Kidney epithelial cell (primary cell): Measurements from ENCODE around the gene SEPTIN5. TPM values are rescaled to one million over a fixed set of nuclear protein-coding genes. Genes with fewer than 3 reads are reported as not detected.

Experiments used
- DNase-seq: peaks from one replicate; pipeline ENCODE4 v3.0.0-alpha.2; 2010; ENCODE audit warnings: low read depth
- H3K27me3 ChIP-seq: 2 replicates; pipeline ENCODE4 v1.6.0; 2011; ENCODE audit warnings: low read length; ENCODE audit not compliant: control insufficient read depth, insufficient read depth
- H3K36me3 ChIP-seq: 2 replicates; pipeline ENCODE4 v1.5.1; 2011; ENCODE audit warnings: low read length; ENCODE audit not compliant: control insufficient read depth, insufficient read depth
- H3K4me3 ChIP-seq: 2 replicates; pipeline ENCODE4 v1.5.1; 2011; ENCODE audit warnings: low read depth, mild to moderate bottlenecking, control low read depth, low read length
- total RNA-seq: library from RNA; depleted of rRNA; stranded (reverse); fragments of >200 nt; gene quantifications from 2 replicates; pipeline ENCODE4 v1.2.3, GENCODE V29; 2015
- TF ChIP-seq, protein P1 (sequence below): IDR thresholded peaks from 2 replicates; pipeline ENCODE4 v1.5.1; 2011; ENCODE audit warnings: mild to moderate bottlenecking, moderate library complexity, low read length, control low read depth, inconsistent platforms; ENCODE audit not compliant: insufficient read depth, poor library complexity, severe bottlenecking

SEPTIN5 gene
- total RNA-seq, 1 donor from 2014 or later: 10.1 TPM

DNA sequence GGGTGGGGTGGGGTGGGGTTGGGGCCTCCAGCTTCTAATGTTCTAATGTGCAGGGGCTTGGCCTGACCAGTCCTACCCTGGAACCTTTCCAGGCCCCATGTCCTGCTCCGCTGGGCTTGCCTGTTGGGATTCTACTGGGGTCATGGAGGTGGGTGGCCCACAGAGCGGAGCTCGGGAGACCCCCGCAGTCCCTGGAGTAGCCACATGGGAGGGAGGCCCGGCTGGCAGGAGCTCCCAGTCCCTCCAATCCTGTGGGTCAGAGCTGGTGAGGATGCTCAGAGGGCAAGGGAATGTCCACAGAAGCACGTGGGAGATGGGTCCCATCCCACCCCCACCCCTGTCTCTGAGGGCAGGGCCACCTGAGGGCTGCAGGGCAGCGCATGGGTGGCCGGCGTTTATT is 2.9 kb downstream of the SEPTIN5 start:
- DNase-seq: no peak
- peaks cover 66% of the 10 kb centered on the region for H3K27me3 ChIP-seq
- TF ChIP-seq, protein P1, sequence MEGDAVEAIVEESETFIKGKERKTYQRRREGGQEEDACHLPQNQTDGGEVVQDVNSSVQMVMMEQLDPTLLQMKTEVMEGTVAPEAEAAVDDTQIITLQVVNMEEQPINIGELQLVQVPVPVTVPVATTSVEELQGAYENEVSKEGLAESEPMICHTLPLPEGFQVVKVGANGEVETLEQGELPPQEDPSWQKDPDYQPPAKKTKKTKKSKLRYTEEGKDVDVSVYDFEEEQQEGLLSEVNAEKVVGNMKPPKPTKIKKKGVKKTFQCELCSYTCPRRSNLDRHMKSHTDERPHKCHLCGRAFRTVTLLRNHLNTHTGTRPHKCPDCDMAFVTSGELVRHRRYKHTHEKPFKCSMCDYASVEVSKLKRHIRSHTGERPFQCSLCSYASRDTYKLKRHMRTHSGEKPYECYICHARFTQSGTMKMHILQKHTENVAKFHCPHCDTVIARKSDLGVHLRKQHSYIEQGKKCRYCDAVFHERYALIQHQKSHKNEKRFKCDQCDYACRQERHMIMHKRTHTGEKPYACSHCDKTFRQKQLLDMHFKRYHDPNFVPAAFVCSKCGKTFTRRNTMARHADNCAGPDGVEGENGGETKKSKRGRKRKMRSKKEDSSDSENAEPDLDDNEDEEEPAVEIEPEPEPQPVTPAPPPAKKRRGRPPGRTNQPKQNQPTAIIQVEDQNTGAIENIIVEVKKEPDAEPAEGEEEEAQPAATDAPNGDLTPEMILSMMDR: no peak

DNA sequence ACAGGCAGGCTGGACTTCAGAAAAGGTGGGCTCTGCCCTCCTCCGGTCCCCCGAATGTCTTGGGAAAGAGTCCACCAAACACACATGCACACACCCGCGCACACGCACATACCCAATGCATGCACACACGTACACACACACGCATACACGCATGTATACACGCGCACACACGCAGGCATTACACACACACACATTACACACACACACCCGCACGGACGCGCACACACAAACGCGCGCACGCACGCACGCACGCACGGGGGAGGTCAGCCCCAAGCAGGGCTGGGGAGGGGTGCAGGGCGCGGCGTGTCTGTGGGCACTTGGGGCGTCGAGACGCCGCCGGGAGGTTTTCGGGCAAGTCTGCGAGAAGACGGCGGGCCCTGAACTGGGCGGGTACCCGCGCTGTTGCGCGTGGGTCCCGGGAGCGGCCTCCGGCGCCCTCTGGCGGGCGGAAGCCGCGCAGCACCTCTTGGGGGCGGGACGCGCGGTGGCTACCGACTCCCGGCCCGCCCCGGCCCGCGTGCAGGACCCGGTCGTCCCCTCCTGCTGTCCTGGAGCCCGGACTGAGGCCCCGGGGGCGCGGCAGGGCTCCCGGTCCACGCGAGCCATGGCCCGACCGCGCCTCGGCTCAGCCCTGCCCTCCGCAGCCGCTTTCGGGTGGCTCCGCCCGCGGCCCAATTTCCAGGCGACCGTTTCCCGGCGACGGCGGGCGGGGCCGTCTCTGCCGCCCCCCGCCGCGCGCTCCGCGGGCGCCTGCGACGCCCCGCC is 3.6 kb downstream of the SEPTIN5 start:
- H3K27me3 ChIP-seq: peaks cover 71% of the 10 kb centered on the region
- no peak for DNase-seq
- TF ChIP-seq, protein P1: peak; percentile 45
- H3K36me3 ChIP-seq: no peaks in the 10 kb centered on the region
- peak overlapping the region; percentile 41 for H3K4me3 ChIP-seq

More for the DNA sequence above, 2.9 kb downstream of the SEPTIN5 start:
- Histone ChIP-seq H3K36me3 (no peaks in the 10 kb centered on the region), H3K4me3 (no peak overlapping the region)

DNA sequence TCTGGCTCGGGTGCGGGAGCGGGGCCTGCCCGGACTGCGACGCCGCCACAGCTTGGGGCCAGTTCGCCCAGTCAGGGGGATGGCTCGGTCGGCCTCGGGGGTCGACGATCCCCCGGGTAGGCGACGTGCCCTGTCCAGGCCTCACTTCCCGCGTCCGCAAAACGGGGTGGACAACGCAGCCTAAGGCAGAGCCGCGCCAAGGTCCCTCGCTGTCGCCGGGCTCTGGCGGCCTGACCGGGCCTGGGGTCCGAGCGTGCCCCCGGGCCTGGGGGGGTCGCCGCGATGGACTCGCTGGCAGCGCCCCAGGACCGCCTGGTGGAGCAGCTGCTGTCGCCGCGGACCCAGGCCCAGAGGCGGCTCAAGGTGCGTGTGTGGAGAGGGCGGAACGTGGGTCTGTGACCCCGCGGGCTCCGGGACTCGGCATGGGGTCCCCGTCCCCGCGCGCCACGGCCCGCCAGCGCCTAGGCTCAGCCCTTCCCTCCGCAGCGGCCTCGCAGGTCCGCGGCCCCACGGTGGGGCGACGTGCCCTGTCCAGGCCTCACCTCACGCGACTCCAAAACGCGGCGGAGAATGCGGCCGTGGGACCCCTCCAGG is 4.2 kb downstream of the SEPTIN5 start:
- no peaks in the 10 kb centered on the region for H3K36me3 ChIP-seq
- DNase-seq: no peak
- TF ChIP-seq, protein P1: no peak
- H3K27me3 ChIP-seq: peaks cover 72% of the 10 kb centered on the region
- H3K4me3 ChIP-seq: peak overlapping the region; percentile 41

DNA sequence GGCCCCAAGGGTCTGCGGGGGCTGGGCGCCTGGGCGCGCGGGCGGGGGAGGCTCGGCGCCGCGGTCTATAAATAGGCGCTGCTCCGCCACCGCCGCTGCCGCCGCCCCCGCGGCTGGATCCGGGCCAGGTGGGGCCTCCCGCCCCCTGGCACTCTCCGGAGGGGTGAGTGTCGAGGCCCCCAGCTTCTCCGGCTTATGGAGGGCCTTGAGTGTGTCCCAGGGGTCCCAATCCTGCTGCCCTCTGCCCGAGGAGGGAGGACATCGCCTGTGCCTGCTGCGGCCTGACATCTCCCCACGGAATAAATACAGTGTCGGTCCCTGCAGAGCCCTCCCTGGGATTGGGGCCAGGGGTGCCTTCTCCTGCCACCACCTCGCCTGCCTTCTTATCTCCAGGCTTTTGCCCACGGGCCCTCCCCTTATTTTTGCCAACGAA is 4.8 kb downstream of the SEPTIN5 start:
- H3K27me3 ChIP-seq: peaks cover 71% of the 10 kb centered on the region
- no peak overlapping the region for H3K4me3 ChIP-seq
- no peaks in the 10 kb centered on the region for H3K36me3 ChIP-seq
- TF ChIP-seq, protein P1: no peak
- no peak for DNase-seq

DNA sequence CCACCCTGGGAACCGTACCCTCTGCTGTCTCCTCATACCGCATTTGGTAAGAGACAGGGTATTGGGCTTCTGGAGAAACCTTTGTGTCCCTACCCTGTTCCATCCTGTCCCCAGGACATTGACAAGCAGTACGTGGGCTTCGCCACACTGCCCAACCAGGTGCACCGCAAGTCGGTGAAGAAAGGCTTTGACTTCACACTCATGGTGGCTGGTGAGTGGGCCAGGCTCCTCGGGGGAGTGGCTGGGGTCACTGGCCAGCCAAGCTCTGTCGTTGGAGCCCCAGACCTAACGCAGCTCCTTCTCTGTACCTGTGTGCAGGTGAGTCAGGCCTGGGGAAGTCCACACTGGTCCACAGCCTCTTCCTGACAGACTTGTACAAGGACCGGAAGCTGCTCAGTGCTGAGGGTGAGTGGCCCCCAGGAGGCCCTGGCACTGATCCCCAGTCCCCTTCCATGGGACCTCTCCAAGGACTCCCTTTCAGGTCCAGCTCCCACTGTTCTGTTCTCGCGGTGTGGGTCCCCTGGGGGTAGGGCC is 5.3 kb downstream of the SEPTIN5 start:
- TF ChIP-seq, protein P1: no peak
- Histone ChIP-seq H3K4me3 (no peak overlapping the region), H3K36me3 (no peaks in the 10 kb centered on the region), H3K27me3 (peaks cover 74% of the 10 kb centered on the region)
- DNase-seq: no peak
